Muscle layer of colon (tissue), 2 donors: ENCODE results near the gene PHLDA2.
"Not testable (repeated sequence)": the region's sequence is repeated elsewhere in the genome, so short reads cannot be mapped to it uniquely, and the experiment has no call there.

Experiments
- H3K27ac ChIP-seq: one replicate; pipeline ENCODE4 v1.7.0; 2013; ENCODE audit warnings: low read depth, mild to moderate bottlenecking, low read length, moderate library complexity
- H3K27me3 ChIP-seq, 2 donors: one replicate each; pipeline ENCODE4 v1.7.0; 2013; ENCODE audit warnings: low read length in 2 of 2, mild to moderate bottlenecking in 2 of 2; ENCODE audit not compliant: insufficient read depth in 2 of 2, control insufficient read depth in 1 of 2
- H3K36me3 ChIP-seq: one replicate; pipeline ENCODE4 v1.7.0; 2013; ENCODE audit warnings: mild to moderate bottlenecking, low read length; ENCODE audit not compliant: insufficient read depth
- H3K4me1 ChIP-seq: one replicate; pipeline ENCODE4 v1.7.0; 2013; ENCODE audit warnings: mild to moderate bottlenecking, low read length; ENCODE audit not compliant: insufficient read depth
- H3K4me3 ChIP-seq, 2 donors: one replicate each; pipeline ENCODE4 v1.7.0; 2013; ENCODE audit warnings: low read length in 2 of 2, low read depth in 1 of 2, mild to moderate bottlenecking in 1 of 2, moderate library complexity in 1 of 2
- H3K9ac ChIP-seq: one replicate; pipeline ENCODE4 v1.7.0; 2013; ENCODE audit warnings: low read length
- H3K9me3 ChIP-seq: one replicate; pipeline ENCODE4 v1.7.0; 2013; ENCODE audit warnings: mild to moderate bottlenecking, low read length
- donor health status: abdominal sarcoma.
- donor health status: Adenocarcinoma of cecum.

The PHLDA2 gene

GRCh38 chr11:2943711-2944118 lies 14.5 kb upstream of the PHLDA2 start:
- H3K36me3 ChIP-seq: peaks cover 24% of the 10 kb centered on the region
- no peaks in the 10 kb centered on the region for H3K9me3 ChIP-seq
- H3K27me3 ChIP-seq: no peaks in the 10 kb centered on the region
- H3K4me1 ChIP-seq: peaks cover 16% of the 10 kb centered on the region
- no peak overlapping the region for H3K4me3 ChIP-seq
- H3K9ac ChIP-seq: no peak overlapping the region
- H3K27ac ChIP-seq: no peak overlapping the region

DNA sequence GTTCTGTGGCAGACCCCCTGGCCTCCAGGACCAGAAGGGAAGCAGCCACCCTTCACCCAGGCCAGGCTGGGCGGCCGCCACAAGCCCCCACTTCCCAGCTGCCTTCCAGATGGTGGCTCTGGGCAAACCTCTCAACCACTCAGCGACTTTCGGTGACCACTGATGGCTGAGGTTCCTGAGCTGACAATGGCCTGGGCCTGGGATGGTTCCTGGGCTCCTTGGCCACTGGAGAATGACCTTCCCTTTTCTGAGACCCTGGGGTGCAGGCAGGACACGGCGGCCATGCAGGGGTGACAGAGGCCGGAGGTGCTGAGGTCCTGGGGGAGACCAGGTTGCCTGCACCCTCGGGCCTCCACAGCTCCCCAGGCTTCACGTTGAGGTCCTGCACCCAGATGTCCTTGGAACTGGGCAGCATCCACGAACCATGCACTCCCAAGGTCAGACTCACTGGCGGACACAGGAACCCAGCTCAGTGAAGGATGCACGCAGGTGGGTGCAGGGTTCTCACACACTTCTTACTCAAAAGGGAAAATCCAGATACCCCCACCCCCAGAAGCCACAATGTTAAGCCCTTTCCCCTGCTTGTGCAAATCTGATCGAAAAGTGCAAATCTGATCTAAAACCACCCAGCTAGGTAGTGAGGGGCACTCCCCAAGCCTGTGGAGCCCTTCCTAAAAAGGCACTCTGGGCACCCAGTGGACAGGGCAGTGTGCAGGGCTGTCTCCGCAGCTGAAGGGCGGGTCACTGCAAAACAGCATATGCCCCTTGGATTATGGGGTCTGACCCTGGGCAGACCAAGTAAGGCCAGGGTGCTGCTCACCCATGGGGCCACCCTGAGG lies 13.9 kb upstream of the PHLDA2 start:
- Histone ChIP-seq H3K27me3 (no peaks in the 10 kb centered on the region), H3K4me1 (peaks cover 16% of the 10 kb centered on the region), H3K36me3 (peaks cover 18% of the 10 kb centered on the region), H3K27ac (no peak overlapping the region), H3K4me3 (no peak overlapping the region), H3K9ac (no peak overlapping the region), H3K9me3 (no peaks in the 10 kb centered on the region)

- peaks cover 16% of the 10 kb centered on the region for H3K4me1 ChIP-seq
- no peak overlapping the region for H3K9ac ChIP-seq
- no peaks in the 10 kb centered on the region for H3K9me3 ChIP-seq
- no peak overlapping the region for H3K27ac ChIP-seq
- H3K4me3 ChIP-seq: no peak overlapping the region
- peaks cover 11% of the 10 kb centered on the region for H3K36me3 ChIP-seq
- no peaks in the 10 kb centered on the region for H3K27me3 ChIP-seq
Measured at GRCh38 chr11:2942447-2942846, 13.2 kb upstream of the PHLDA2 start.

GRCh38 chr11:2940921-2941821 lies 12.0 kb upstream of the PHLDA2 start:
- Histone ChIP-seq H3K9me3 (no peaks in the 10 kb centered on the region), H3K27me3 (no peaks in the 10 kb centered on the region), H3K9ac (no peak overlapping the region), H3K4me1 (peaks cover 13% of the 10 kb centered on the region), H3K36me3 (peaks cover 6% of the 10 kb centered on the region), H3K4me3 (no peak overlapping the region), H3K27ac (no peak overlapping the region)

GRCh38 chr11:2940147-2940920 lies 11.1 kb upstream of the PHLDA2 start:
- H3K9ac ChIP-seq: no peak overlapping the region
- H3K4me3 ChIP-seq: no peak overlapping the region
- peaks cover 6% of the 10 kb centered on the region for H3K36me3 ChIP-seq
- H3K27me3 ChIP-seq: no peaks in the 10 kb centered on the region
- H3K4me1 ChIP-seq: peaks cover 6% of the 10 kb centered on the region
- no peak overlapping the region for H3K27ac ChIP-seq
- no peaks in the 10 kb centered on the region for H3K9me3 ChIP-seq

DNA sequence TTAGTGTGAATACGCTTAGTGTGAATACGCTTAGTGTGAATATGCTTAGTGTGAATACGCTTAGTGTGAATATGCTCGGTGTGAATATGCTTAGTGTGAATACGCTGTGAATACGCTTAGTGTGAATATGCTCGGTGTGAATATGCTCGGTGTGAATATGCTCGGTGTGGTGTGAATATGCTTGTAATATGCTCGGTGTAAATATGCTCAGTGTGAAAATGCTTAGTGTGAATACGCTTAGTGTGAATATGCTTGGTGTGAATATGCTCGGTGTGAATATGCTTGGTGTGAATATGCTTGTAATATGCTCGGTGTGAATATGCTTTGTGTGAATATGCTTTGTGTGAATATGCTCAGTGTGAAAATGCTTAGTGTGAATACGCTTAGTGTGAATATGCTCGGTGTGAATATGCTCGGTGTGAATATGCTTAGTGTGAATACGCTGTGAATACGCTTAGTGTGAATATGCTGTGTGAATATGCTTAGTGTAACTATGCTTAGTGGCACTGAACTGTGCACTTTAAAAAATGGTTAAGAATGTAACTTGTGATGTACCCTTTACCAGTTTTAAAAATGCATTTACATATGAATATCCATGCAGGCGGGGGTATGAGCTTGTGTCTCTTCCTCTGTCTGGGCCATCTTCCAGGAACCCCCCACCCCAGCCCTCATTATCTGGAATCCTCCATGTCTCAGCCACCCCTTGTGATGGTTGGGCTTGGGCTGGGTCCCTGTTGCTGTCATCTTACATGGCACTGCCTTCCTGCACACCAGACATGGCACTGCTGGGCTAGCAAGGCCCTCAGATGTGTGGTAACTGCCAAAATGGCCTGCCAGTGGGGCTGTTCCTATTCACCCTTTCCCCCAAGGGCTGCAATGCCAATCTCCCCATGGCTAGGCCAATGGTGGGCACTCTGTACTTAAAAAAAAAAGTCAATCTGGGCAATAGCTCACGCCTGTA lies 9.5 kb upstream of the PHLDA2 start:
- H3K9me3 ChIP-seq, H3K27ac ChIP-seq, H3K36me3 ChIP-seq, H3K4me3 ChIP-seq, H3K9ac ChIP-seq, H3K27me3 ChIP-seq, H3K4me1 ChIP-seq: not testable (repeated sequence)

- not testable (repeated sequence) for H3K36me3 ChIP-seq, H3K4me3 ChIP-seq, H3K4me1 ChIP-seq, H3K27ac ChIP-seq, H3K9me3 ChIP-seq, H3K9ac ChIP-seq, H3K27me3 ChIP-seq
Measured at GRCh38 chr11:2937641-2938457, 8.6 kb upstream of the PHLDA2 start.

DNA sequence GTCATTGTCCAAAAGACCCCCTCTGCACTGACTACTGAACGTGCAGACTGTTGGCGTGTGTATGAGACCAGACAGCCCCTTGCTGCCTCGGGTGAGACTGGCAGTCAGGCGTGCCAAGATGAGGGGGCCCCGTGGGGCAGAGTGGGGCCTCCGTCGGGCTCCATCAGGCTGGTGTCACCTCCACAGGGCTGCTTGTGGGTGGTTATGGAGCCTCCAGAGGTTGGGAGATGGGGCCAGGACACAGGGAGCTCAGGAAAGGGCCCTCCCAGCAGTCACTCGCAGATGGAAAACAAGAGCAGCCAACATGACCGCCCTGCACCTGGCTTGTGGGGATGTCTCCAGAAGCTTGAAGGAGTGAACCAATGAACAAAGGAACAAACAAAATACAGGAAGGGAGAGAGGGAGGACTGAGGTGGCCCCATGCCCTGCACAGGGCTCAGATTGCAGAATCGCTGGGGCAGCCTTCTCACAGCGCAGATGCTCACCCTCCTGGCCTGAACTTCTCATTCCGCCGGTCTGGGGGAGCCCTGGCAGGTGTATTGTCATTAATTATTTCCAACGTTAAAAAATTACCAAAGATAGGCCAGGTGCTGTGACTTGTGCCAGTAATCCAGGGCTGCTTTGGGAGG lies 5.5 kb upstream of the PHLDA2 start:
- Histone ChIP-seq H3K27ac (no peak overlapping the region), H3K9ac (no peak overlapping the region), H3K27me3 (peaks cover 4 to 11% of the 10 kb centered on the region in 2 donors), H3K4me1 (peaks cover 9% of the 10 kb centered on the region), H3K9me3 (no peaks in the 10 kb centered on the region), H3K36me3 (no peaks in the 10 kb centered on the region), H3K4me3 (no peak overlapping the region)

GRCh38 chr11:2934021-2934550 lies 4.9 kb upstream of the PHLDA2 start:
- Histone ChIP-seq H3K9me3 (no peaks in the 10 kb centered on the region), H3K27ac (no peak overlapping the region), H3K4me1 (peaks cover 10% of the 10 kb centered on the region), H3K9ac (no peak overlapping the region), H3K27me3 (peaks cover 4 to 15% of the 10 kb centered on the region in 2 donors), H3K36me3 (no peaks in the 10 kb centered on the region), H3K4me3 (no peak overlapping the region)
